H1 (cell line): ENCODE results near the gene STARD3. TPM values are rescaled to one million over a fixed set of nuclear protein-coding genes. Genes with fewer than 3 reads are reported as not detected.

Experiments used
- BRCA1 ChIP-seq: IDR thresholded peaks from 2 replicates; pipeline ENCODE4 v1.6.1; 2012; ENCODE audit warnings: low read depth, low read length, improper control_type of control experiment
- CREB1 ChIP-seq: IDR thresholded peaks from 2 replicates; pipeline ENCODE4 v1.6.1; 2012; ENCODE audit warnings: inconsistent platforms
- POU5F1 ChIP-seq: IDR thresholded peaks from 2 replicates; pipeline ENCODE4 v1.6.1; 2011; ENCODE audit warnings: low read depth, mild to moderate bottlenecking, low read length, moderate library complexity
- SP1 ChIP-seq: IDR thresholded peaks from 2 replicates; pipeline ENCODE4 v1.6.1; 2011; ENCODE audit warnings: low read depth, low read length
- TAF7 ChIP-seq: optimal IDR thresholded peaks from 2 replicates; pipeline ENCODE3; 2011; ENCODE audit warnings: low read depth, mild to moderate bottlenecking, inconsistent platforms, low read length, moderate library complexity, borderline replicate concordance
- TBP ChIP-seq: IDR thresholded peaks from 2 replicates; pipeline ENCODE4 v1.6.1; 2011; ENCODE audit warnings: low read depth, low read length, improper control_type of control experiment
- ZNF274 ChIP-seq: IDR thresholded peaks from 2 replicates; pipeline ENCODE4 v1.7.0; 2012; ENCODE audit warnings: low read length, borderline replicate concordance; ENCODE audit errors: extremely low read depth
- polyA plus RNA-seq, 7 experiments: library from polyadenylated mRNA; depleted of rRNA in 3 of 7; stranded (reverse) in 5 of 7; unstranded in 2 of 7; fragments of >200 nt in 5 of 7; fragments of 200-250 nt in 2 of 7; gene quantifications; 1 replicate in 5 of 7; 2 replicates in 1 of 7; 4 replicates in 1 of 7; pipeline versions ENCODE4 v1.2.1 to v1.2.3, GENCODE V29; 2011 to 2013; ENCODE audit warnings: missing spikeins in 2 of 7, mixed read lengths in 2 of 7
- total RNA-seq: library from RNA; stranded (reverse); fragmentation: NEBNext Ultra II Directional; extraction: Animal tissue kit (Norgen Biotek cat#: 25700); gene quantifications from 2 replicates; pipeline ENCODE4 v1.2.1, GENCODE V29; 2021
- TF ChIP-seq, protein P1 (sequence below): fragments of 300-600 bp; sonication (generic); IDR thresholded peaks from 2 replicates; pipeline ENCODE4 v1.7.1; 2012; ENCODE audit warnings: low read length, moderate library complexity, mild to moderate bottlenecking, inconsistent platforms; ENCODE audit not compliant: insufficient replicate concordance
- TF ChIP-seq, protein P2 (sequence below): IDR thresholded peaks from 2 replicates; pipeline ENCODE4 v1.6.1; 2012; ENCODE audit warnings: low read length, inconsistent platforms
- TF ChIP-seq, protein P3 (sequence below): IDR thresholded peaks from 2 replicates; pipeline ENCODE4 v1.6.1; 2012; ENCODE audit warnings: inconsistent platforms

The STARD3 gene
- total and polyA plus RNA-seq, 2 of the 8 experiments (the other 6 are each of a cell fraction or from before 2014, with no cell fraction given): 47.6 to 80.3 TPM

DNA sequence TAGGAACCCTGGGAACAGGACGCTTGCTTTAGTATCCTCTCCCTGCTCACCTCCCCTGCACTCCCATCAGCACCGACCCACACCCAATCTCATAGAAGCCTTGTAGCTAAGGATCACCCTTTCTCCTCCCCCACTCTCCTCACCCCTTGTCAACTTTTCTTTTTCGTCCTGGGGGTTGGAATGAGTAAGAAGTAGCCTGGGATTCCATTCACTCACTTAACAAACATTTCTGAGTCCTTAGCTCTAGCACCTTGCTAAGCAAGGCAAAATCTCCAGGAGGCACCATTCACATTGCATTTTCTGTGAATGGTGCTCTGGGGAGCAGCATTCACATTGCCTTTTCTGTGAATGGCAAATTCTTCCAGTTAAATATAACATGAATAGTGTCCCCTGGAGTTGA, 52.0 kb downstream of the STARD3 start (continued):
- TF ChIP-seq, protein P1, sequence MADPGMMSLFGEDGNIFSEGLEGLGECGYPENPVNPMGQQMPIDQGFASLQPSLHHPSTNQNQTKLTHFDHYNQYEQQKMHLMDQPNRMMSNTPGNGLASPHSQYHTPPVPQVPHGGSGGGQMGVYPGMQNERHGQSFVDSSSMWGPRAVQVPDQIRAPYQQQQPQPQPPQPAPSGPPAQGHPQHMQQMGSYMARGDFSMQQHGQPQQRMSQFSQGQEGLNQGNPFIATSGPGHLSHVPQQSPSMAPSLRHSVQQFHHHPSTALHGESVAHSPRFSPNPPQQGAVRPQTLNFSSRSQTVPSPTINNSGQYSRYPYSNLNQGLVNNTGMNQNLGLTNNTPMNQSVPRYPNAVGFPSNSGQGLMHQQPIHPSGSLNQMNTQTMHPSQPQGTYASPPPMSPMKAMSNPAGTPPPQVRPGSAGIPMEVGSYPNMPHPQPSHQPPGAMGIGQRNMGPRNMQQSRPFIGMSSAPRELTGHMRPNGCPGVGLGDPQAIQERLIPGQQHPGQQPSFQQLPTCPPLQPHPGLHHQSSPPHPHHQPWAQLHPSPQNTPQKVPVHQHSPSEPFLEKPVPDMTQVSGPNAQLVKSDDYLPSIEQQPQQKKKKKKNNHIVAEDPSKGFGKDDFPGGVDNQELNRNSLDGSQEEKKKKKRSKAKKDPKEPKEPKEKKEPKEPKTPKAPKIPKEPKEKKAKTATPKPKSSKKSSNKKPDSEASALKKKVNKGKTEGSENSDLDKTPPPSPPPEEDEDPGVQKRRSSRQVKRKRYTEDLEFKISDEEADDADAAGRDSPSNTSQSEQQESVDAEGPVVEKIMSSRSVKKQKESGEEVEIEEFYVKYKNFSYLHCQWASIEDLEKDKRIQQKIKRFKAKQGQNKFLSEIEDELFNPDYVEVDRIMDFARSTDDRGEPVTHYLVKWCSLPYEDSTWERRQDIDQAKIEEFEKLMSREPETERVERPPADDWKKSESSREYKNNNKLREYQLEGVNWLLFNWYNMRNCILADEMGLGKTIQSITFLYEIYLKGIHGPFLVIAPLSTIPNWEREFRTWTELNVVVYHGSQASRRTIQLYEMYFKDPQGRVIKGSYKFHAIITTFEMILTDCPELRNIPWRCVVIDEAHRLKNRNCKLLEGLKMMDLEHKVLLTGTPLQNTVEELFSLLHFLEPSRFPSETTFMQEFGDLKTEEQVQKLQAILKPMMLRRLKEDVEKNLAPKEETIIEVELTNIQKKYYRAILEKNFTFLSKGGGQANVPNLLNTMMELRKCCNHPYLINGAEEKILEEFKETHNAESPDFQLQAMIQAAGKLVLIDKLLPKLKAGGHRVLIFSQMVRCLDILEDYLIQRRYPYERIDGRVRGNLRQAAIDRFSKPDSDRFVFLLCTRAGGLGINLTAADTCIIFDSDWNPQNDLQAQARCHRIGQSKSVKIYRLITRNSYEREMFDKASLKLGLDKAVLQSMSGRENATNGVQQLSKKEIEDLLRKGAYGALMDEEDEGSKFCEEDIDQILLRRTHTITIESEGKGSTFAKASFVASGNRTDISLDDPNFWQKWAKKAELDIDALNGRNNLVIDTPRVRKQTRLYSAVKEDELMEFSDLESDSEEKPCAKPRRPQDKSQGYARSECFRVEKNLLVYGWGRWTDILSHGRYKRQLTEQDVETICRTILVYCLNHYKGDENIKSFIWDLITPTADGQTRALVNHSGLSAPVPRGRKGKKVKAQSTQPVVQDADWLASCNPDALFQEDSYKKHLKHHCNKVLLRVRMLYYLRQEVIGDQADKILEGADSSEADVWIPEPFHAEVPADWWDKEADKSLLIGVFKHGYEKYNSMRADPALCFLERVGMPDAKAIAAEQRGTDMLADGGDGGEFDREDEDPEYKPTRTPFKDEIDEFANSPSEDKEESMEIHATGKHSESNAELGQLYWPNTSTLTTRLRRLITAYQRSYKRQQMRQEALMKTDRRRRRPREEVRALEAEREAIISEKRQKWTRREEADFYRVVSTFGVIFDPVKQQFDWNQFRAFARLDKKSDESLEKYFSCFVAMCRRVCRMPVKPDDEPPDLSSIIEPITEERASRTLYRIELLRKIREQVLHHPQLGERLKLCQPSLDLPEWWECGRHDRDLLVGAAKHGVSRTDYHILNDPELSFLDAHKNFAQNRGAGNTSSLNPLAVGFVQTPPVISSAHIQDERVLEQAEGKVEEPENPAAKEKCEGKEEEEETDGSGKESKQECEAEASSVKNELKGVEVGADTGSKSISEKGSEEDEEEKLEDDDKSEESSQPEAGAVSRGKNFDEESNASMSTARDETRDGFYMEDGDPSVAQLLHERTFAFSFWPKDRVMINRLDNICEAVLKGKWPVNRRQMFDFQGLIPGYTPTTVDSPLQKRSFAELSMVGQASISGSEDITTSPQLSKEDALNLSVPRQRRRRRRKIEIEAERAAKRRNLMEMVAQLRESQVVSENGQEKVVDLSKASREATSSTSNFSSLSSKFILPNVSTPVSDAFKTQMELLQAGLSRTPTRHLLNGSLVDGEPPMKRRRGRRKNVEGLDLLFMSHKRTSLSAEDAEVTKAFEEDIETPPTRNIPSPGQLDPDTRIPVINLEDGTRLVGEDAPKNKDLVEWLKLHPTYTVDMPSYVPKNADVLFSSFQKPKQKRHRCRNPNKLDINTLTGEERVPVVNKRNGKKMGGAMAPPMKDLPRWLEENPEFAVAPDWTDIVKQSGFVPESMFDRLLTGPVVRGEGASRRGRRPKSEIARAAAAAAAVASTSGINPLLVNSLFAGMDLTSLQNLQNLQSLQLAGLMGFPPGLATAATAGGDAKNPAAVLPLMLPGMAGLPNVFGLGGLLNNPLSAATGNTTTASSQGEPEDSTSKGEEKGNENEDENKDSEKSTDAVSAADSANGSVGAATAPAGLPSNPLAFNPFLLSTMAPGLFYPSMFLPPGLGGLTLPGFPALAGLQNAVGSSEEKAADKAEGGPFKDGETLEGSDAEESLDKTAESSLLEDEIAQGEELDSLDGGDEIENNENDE: peak; percentile 88
- no peak for TF ChIP-seq BRCA1
- peak; percentile 44; the same call in 1 of the 2 replicates for TF ChIP-seq TBP
- peak; percentile 82 for TF ChIP-seq SP1
- TF ChIP-seq, protein P2, sequence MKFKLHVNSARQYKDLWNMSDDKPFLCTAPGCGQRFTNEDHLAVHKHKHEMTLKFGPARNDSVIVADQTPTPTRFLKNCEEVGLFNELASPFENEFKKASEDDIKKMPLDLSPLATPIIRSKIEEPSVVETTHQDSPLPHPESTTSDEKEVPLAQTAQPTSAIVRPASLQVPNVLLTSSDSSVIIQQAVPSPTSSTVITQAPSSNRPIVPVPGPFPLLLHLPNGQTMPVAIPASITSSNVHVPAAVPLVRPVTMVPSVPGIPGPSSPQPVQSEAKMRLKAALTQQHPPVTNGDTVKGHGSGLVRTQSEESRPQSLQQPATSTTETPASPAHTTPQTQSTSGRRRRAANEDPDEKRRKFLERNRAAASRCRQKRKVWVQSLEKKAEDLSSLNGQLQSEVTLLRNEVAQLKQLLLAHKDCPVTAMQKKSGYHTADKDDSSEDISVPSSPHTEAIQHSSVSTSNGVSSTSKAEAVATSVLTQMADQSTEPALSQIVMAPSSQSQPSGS: peak; percentile 51; the same call in 1 of the 2 replicates
- TF ChIP-seq, protein P3, sequence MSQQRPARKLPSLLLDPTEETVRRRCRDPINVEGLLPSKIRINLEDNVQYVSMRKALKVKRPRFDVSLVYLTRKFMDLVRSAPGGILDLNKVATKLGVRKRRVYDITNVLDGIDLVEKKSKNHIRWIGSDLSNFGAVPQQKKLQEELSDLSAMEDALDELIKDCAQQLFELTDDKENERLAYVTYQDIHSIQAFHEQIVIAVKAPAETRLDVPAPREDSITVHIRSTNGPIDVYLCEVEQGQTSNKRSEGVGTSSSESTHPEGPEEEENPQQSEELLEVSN: no peak
- TF ChIP-seq CREB1: no peak
- TF ChIP-seq POU5F1: no peak
- no peak for TF ChIP-seq ZNF274
- peak; percentile 23 for TF ChIP-seq TAF7
